Mesenchymal stem cell (in vitro differentiated cells and primary cell): ENCODE measurements around the gene TRPV5.

Experiments used
- DNase-seq: peaks from one replicate; pipeline ENCODE4 v3.0.0-alpha.2; 2013
- H2AFZ ChIP-seq: one replicate; pipeline ENCODE4 v1.6.1; 2013; ENCODE audit warnings: low read depth, mild to moderate bottlenecking, control low read depth, inconsistent platforms, low read length, moderate library complexity
- H2AK5ac ChIP-seq: 2 replicates; pipeline ENCODE4 v1.6.1; 2013; ENCODE audit warnings: low read length, moderate library complexity, mild to moderate bottlenecking, inconsistent platforms; ENCODE audit not compliant: severe bottlenecking
- H2BK120ac ChIP-seq: one replicate; pipeline ENCODE4 v1.6.1; 2013; ENCODE audit warnings: low read depth, mild to moderate bottlenecking, inconsistent platforms, low read length, moderate library complexity
- H2BK12ac ChIP-seq, 2 experiments: one replicate each; pipeline ENCODE4 v1.6.1; 2013; ENCODE audit warnings: inconsistent platforms in 2 of 2, low read length in 2 of 2, mild to moderate bottlenecking in 2 of 2, moderate library complexity in 2 of 2, control low read depth in 1 of 2
- H2BK15ac ChIP-seq: one replicate; pipeline ENCODE4 v1.6.1; 2013; ENCODE audit warnings: mild to moderate bottlenecking, low read depth, inconsistent platforms; ENCODE audit not compliant: poor library complexity, severe bottlenecking
- H2BK5ac ChIP-seq: 2 replicates; pipeline ENCODE4 v1.6.1; 2013; ENCODE audit warnings: low read depth, mild to moderate bottlenecking, low read length, control low read depth, inconsistent platforms; ENCODE audit not compliant: poor library complexity, severe bottlenecking
- H3K14ac ChIP-seq, 2 experiments: one replicate each; pipeline ENCODE4 v1.6.1; 2013; ENCODE audit warnings: inconsistent platforms in 2 of 2, low read length in 2 of 2, control low read depth in 1 of 2, mild to moderate bottlenecking in 1 of 2, moderate library complexity in 1 of 2
- H3K18ac ChIP-seq, 2 experiments: one replicate each; pipeline ENCODE4 v1.6.1; 2013; ENCODE audit warnings: inconsistent platforms in 2 of 2, low read length in 2 of 2, control low read depth in 1 of 2, low read depth in 1 of 2, mild to moderate bottlenecking in 1 of 2
- H3K23ac ChIP-seq, 2 experiments: one replicate each; pipeline ENCODE4 v1.6.1; 2013; ENCODE audit warnings: inconsistent platforms in 2 of 2, low read length in 2 of 2, mild to moderate bottlenecking in 2 of 2, moderate library complexity in 2 of 2, control low read depth in 1 of 2
- H3K27ac ChIP-seq: 2 replicates; pipeline ENCODE4 v1.5.1; 2013; ENCODE audit warnings: mild to moderate bottlenecking, moderate library complexity, low read length, control low read depth, inconsistent platforms; ENCODE audit not compliant: poor library complexity, severe bottlenecking
- H3K27me3 ChIP-seq, 2 experiments: 2 replicates each; pipeline versions ENCODE4 v1.6.1 to v1.7.0; 2013; ENCODE audit warnings: low read length in 2 of 2, mild to moderate bottlenecking in 2 of 2, moderate library complexity in 2 of 2, control low read depth in 1 of 2, inconsistent platforms in 1 of 2; ENCODE audit not compliant: control insufficient read depth in 1 of 2, insufficient read depth in 1 of 2
- H3K36me3 ChIP-seq, 2 experiments: 2 replicates each; pipeline versions ENCODE4 v1.6.1 to v1.7.0; 2013; ENCODE audit warnings: low read length in 2 of 2, control low read depth in 1 of 2, inconsistent platforms in 1 of 2, low read depth in 1 of 2, mild to moderate bottlenecking in 1 of 2; ENCODE audit not compliant: insufficient read depth in 2 of 2, control insufficient read depth in 1 of 2
- H3K4ac ChIP-seq, 2 experiments: one replicate each; pipeline ENCODE4 v1.6.1; 2013; ENCODE audit warnings: inconsistent platforms in 2 of 2, low read length in 2 of 2, mild to moderate bottlenecking in 2 of 2, moderate library complexity in 2 of 2, control low read depth in 1 of 2, low read depth in 1 of 2
- H3K4me1 ChIP-seq: 2 replicates; pipeline ENCODE4 v1.6.1; 2013; ENCODE audit warnings: low read depth, low read length, control low read depth; ENCODE audit not compliant: control insufficient read depth, insufficient read depth
- H3K4me2 ChIP-seq: 2 replicates; pipeline ENCODE4 v1.6.1; 2013; ENCODE audit warnings: low read length, mild to moderate bottlenecking, inconsistent platforms; ENCODE audit not compliant: poor library complexity, severe bottlenecking
- H3K4me3 ChIP-seq, 2 experiments: 2 replicates each; pipeline versions ENCODE4 v1.5.1 to v1.7.0; 2013; ENCODE audit warnings: low read length in 2 of 2, mild to moderate bottlenecking in 2 of 2, control low read depth in 1 of 2, low read depth in 1 of 2; ENCODE audit not compliant: insufficient read depth in 1 of 2
- H3K79me1 ChIP-seq: replicated peaks from 2 replicates; pipeline ENCODE4 v1.6.1; 2013; ENCODE audit warnings: mild to moderate bottlenecking, control low read depth, low read length, inconsistent platforms; ENCODE audit not compliant: poor library complexity, severe bottlenecking
- H3K9ac ChIP-seq: 2 replicates; pipeline ENCODE4 v1.7.0; 2013; ENCODE audit warnings: mild to moderate bottlenecking, low read length, moderate library complexity
- H3K9me3 ChIP-seq: 2 replicates; pipeline ENCODE4 v1.7.0; 2013; ENCODE audit warnings: mild to moderate bottlenecking, low read length; ENCODE audit not compliant: control insufficient read depth
- H4K8ac ChIP-seq: one replicate; pipeline ENCODE4 v1.6.1; 2013; ENCODE audit warnings: inconsistent platforms, mild to moderate bottlenecking, low read length, moderate library complexity
- H4K91ac ChIP-seq: one replicate; pipeline ENCODE4 v1.6.1; 2013; ENCODE audit warnings: mild to moderate bottlenecking, low read length, inconsistent platforms
- WGBS: methylation state at CpG from one replicate; pipeline ENCODE4 v1.1.7; 2013; ENCODE audit warnings: mixed read lengths; 5-methylcytosine and 5-hydroxymethylcytosine counted together

Gene TRPV5

GRCh38 chr7:142916508-142916907 is 17.0 kb downstream of the TRPV5 start:
- no peak overlapping the region for H2AFZ ChIP-seq
- no peak overlapping the region for H2AK5ac ChIP-seq
- WGBS, result 65% methylated on average over 2 of the region's 2 CpGs
- no peak overlapping the region for H2BK15ac ChIP-seq
- no peaks in the 10 kb centered on the region for H3K36me3 ChIP-seq
- H2BK12ac ChIP-seq, result no peak overlapping the region
- no peak overlapping the region for H3K18ac ChIP-seq
- no peak overlapping the region for H3K4me3 ChIP-seq
- H3K9me3 ChIP-seq, result no peaks in the 10 kb centered on the region
- H3K14ac ChIP-seq, result no peak overlapping the region
- no peaks in the 10 kb centered on the region for H3K79me1 ChIP-seq
- H4K91ac ChIP-seq, result no peak overlapping the region
- H3K4ac ChIP-seq, result no peak overlapping the region
- no peak overlapping the region for H3K4me2 ChIP-seq
- no peak for DNase-seq
- H3K4me1 ChIP-seq, result no peaks in the 10 kb centered on the region
- H3K23ac ChIP-seq, result no peak overlapping the region
- peaks cover 0 to 15% of the 10 kb centered on the region in 2 experiments for H3K27me3 ChIP-seq
- H3K27ac ChIP-seq, result no peak overlapping the region
- H4K8ac ChIP-seq, result no peak overlapping the region
- H2BK5ac ChIP-seq, result no peak overlapping the region
- H2BK120ac ChIP-seq, result no peak overlapping the region
- H3K9ac ChIP-seq, result no peak overlapping the region

DNA sequence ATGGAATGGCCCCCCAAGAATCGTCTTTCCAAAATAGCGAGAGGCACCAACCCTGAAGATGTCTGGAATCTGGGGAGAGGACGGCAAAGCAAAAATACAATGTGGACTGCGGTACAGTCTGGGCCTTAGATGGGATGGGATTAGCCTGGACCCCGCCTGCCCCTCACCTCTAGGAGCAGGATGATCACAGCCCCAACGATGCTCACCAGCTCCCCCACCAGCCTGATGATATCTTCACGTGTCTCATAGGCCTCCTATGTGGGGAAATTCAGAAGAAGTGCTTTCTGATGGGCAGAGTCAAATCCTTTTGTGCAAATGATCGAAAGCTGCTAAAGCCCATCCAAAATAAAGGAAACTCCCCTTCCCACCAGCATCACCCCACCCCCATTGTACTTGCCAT is 18.2 kb downstream of the TRPV5 start:
- Histone ChIP-seq H4K8ac (no peak overlapping the region), H3K18ac (no peak overlapping the region), H3K27me3 (peaks cover 0 to 18% of the 10 kb centered on the region in 2 experiments), H2BK15ac (no peak overlapping the region), H3K23ac (no peak overlapping the region), H2BK120ac (no peak overlapping the region), H3K4me2 (no peak overlapping the region), H2BK12ac (no peak overlapping the region), H3K4me1 (no peaks in the 10 kb centered on the region), H2AK5ac (no peak overlapping the region), H3K9me3 (no peaks in the 10 kb centered on the region), H4K91ac (no peak overlapping the region), H2BK5ac (no peak overlapping the region), H2AFZ (no peak overlapping the region), H3K9ac (no peak overlapping the region), H3K4me3 (no peak overlapping the region), H3K36me3 (no peaks in the 10 kb centered on the region), H3K79me1 (no peaks in the 10 kb centered on the region), H3K4ac (no peak overlapping the region), H3K27ac (no peak overlapping the region), H3K14ac (no peak overlapping the region)
- DNase-seq, result no peak
- 79% methylated on average over 6 of the region's 8 CpGs for WGBS

- Histone ChIP-seq H2AFZ (no peak overlapping the region), H4K8ac (no peak overlapping the region), H3K4me1 (no peaks in the 10 kb centered on the region), H2BK12ac (no peak overlapping the region), H3K79me1 (no peaks in the 10 kb centered on the region), H3K27ac (no peak overlapping the region), H3K18ac (no peak overlapping the region), H3K9me3 (no peaks in the 10 kb centered on the region), H3K27me3 (peaks cover 0 to 18% of the 10 kb centered on the region in 2 experiments), H2AK5ac (no peak overlapping the region), H2BK120ac (no peak overlapping the region), H2BK5ac (no peak overlapping the region), H3K14ac (no peak overlapping the region), H3K36me3 (no peaks in the 10 kb centered on the region), H3K4me2 (no peak overlapping the region), H3K23ac (no peak overlapping the region), H2BK15ac (no peak overlapping the region), H3K4ac (no peak overlapping the region), H3K4me3 (no peak overlapping the region), H3K9ac (no peak overlapping the region), H4K91ac (no peak overlapping the region)
- no CpG with 5 or more reads among the region's 1 CpG for WGBS
- DNase-seq, result no peak
These were observed 19.4 kb downstream of the TRPV5 start for GRCh38 chr7:142914121-142914520.

DNA sequence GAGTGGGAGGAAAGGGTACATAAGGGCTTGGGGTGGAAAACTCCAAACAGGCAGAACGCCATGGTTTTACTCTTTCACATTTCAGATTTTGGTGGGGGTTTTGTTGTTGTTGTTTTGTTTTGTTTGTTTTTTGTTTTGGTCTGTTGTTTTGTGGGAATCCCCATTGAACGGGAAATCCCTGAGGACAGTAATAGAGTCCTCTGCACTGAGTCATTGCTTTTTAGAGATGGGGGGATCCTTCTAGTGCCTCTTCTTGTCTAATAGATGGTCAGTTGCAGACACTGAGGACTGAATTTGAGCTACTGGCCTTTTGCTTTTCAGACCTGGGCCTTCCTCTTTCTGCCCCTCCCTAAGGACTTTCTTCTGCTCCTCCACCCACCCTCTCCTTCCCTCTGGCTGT is 20.0 kb downstream of the TRPV5 start:
- H3K4me3 ChIP-seq, result no peak overlapping the region
- DNase-seq, result no peak
- no peaks in the 10 kb centered on the region for H3K4me1 ChIP-seq
- H3K27ac ChIP-seq, result no peak overlapping the region
- no peak overlapping the region for H3K18ac ChIP-seq
- no peak overlapping the region for H3K14ac ChIP-seq
- peaks cover 0 to 18% of the 10 kb centered on the region in 2 experiments for H3K27me3 ChIP-seq
- no peak overlapping the region for H2BK15ac ChIP-seq
- H3K36me3 ChIP-seq, result no peaks in the 10 kb centered on the region
- H2BK120ac ChIP-seq, result no peak overlapping the region
- H2AK5ac ChIP-seq, result no peak overlapping the region
- H3K9ac ChIP-seq, result no peak overlapping the region
- no peak overlapping the region for H3K23ac ChIP-seq
- no peak overlapping the region for H3K4me2 ChIP-seq
- H2BK12ac ChIP-seq, result no peak overlapping the region
- WGBS, result 57% methylated on average over 2 of the region's 2 CpGs
- H3K4ac ChIP-seq, result no peak overlapping the region
- no peak overlapping the region for H4K8ac ChIP-seq
- no peaks in the 10 kb centered on the region for H3K79me1 ChIP-seq
- no peak overlapping the region for H2AFZ ChIP-seq
- H3K9me3 ChIP-seq, result no peaks in the 10 kb centered on the region
- no peak overlapping the region for H4K91ac ChIP-seq
- no peak overlapping the region for H2BK5ac ChIP-seq
